HL-60 (cell line): Measurements from ENCODE around the gene TSPAN33.

Experiments
- CTCF ChIP-seq: IDR thresholded peaks from one replicate; pipeline ENCODE4 v1.5.1; 2011; ENCODE audit warnings: low read length, control low read depth, inconsistent platforms; ENCODE audit not compliant: insufficient read depth
- GABPA ChIP-seq: IDR thresholded peaks from 2 replicates; pipeline ENCODE4 v1.6.1; 2012; ENCODE audit warnings: low read depth
- POLR2AphosphoS5 ChIP-seq: IDR thresholded peaks from 2 replicates; pipeline ENCODE4 v1.6.1; 2012; ENCODE audit warnings: low read depth
- REST ChIP-seq: IDR thresholded peaks from 2 replicates; pipeline ENCODE4 v1.6.1; 2012; ENCODE audit warnings: low read depth; ENCODE audit not compliant: insufficient replicate concordance
- SPI1 ChIP-seq: IDR thresholded peaks from 2 replicates; pipeline ENCODE4 v1.6.1; 2012; ENCODE audit warnings: low read depth, mild to moderate bottlenecking, borderline replicate concordance

- no peak for TF ChIP-seq CTCF
- no peak for TF ChIP-seq POLR2AphosphoS5
- TF ChIP-seq REST, result no peak
- TF ChIP-seq SPI1, result no peak
- TF ChIP-seq GABPA, result no peak
These were observed 46.8 kb downstream of the TSPAN33 start for GRCh38 chr7:129191272-129191671.
